Upper lobe of left lung (tissue), 6 donors: ENCODE measurements around the gene DUSP8. TPM values are rescaled to one million over a fixed set of nuclear protein-coding genes. Genes with fewer than 3 reads are reported as not detected.
A peak's percentile ranks its signal among the peaks of the same experiment; 100 is the strongest.
"Not testable (repeated sequence)": the region's sequence is repeated elsewhere in the genome, so short reads cannot be mapped to it uniquely, and the experiment has no call there.

ENCODE experiments used
- ATAC-seq, 2 donors: fragments of 200-7000 bp; cut with Tn5 transposase; one replicate each; pipeline ENCODE4 v1.9.1; 2022; ENCODE audit warnings: mild to moderate bottlenecking in 2 of 2, moderate library complexity in 2 of 2; ENCODE audit not compliant: low FRiP score in 2 of 2
- DNase-seq, 2 donors: peaks; one replicate each; pipeline ENCODE4 v3.0.0-alpha.2; 2019 to 2020
- H3K27ac ChIP-seq, 4 donors: fragments of 200-600 bp; sonication (generic); one replicate each; pipeline ENCODE4 v1.5.1; 2016 to 2019
- H3K27me3 ChIP-seq, 4 donors: fragments of 200-600 bp; sonication (generic); one replicate each; pipeline ENCODE4 v1.5.1; 2017 to 2019
- H3K36me3 ChIP-seq, 4 donors: fragments of 200-600 bp; sonication (generic); one replicate each; pipeline ENCODE4 v1.5.1; 2016 to 2019
- H3K4me1 ChIP-seq, 4 donors: fragments of 200-600 bp; sonication (generic); one replicate each; pipeline ENCODE4 v1.5.1; 2018 to 2019
- H3K4me3 ChIP-seq, 4 donors: fragments of 200-600 bp; sonication (generic); one replicate each; pipeline ENCODE4 v1.5.1; 2017 to 2019; ENCODE audit warnings: mild to moderate bottlenecking in 2 of 4, moderate library complexity in 1 of 4
- H3K9me3 ChIP-seq, 4 donors: fragments of 200-600 bp; sonication (generic); one replicate each; pipeline ENCODE4 v1.5.1; 2018 to 2019
- CTCF ChIP-seq, 6 experiments: fragments of 450-650 bp in 4 of 6; fragments of 200-600 bp in 2 of 6; sonication (generic) in 2 of 6; IDR thresholded peaks; one replicate each; pipeline ENCODE4 v1.5.1; 2016 to 2019; ENCODE audit warnings: antibody characterized with exemption in 6 of 6
- EP300 ChIP-seq, 4 donors: sonication (generic); formaldehyde crosslinking; IDR thresholded peaks; one replicate each; pipeline ENCODE4 v1.5.1; 2017; ENCODE audit warnings: antibody characterized with exemption in 4 of 4, control low read depth in 2 of 4
- POLR2A ChIP-seq, 4 donors: fragments of 450-650 bp; IDR thresholded peaks; one replicate each; pipeline ENCODE4 v1.5.1; 2016 to 2017; ENCODE audit warnings: antibody characterized with exemption in 4 of 4, mild to moderate bottlenecking in 2 of 4
- POLR2AphosphoS5 ChIP-seq, 2 donors: sonication (generic); formaldehyde crosslinking; IDR thresholded peaks; one replicate each; pipeline ENCODE4 v1.5.1; 2017; ENCODE audit warnings: antibody characterized with exemption in 2 of 2
- WGBS, 2 donors: methylation state at CpG; one replicate each; pipeline ENCODE4 v1.1.5; 2017 to 2018; 5-methylcytosine and 5-hydroxymethylcytosine counted together
- total RNA-seq, 6 donors: library from RNA; depleted of rRNA in 4 of 6; stranded (reverse); fragments of >200 nt in 4 of 6; gene quantifications; one replicate each; pipeline versions ENCODE4 v1.1.0 to v1.2.1, GENCODE V29; 2016 to 2021
- donor health status: DM: no; HTN: no; CAD: no; lungs with moderate emphysema.
- donor health status: DM: no; HTN: yes; CAD: no; lungs with severe emphysema.

DUSP8 gene
- total RNA-seq, 6 donors from 2014 or later, result 5.2 to 19.3 (median 13.5) TPM

DNA sequence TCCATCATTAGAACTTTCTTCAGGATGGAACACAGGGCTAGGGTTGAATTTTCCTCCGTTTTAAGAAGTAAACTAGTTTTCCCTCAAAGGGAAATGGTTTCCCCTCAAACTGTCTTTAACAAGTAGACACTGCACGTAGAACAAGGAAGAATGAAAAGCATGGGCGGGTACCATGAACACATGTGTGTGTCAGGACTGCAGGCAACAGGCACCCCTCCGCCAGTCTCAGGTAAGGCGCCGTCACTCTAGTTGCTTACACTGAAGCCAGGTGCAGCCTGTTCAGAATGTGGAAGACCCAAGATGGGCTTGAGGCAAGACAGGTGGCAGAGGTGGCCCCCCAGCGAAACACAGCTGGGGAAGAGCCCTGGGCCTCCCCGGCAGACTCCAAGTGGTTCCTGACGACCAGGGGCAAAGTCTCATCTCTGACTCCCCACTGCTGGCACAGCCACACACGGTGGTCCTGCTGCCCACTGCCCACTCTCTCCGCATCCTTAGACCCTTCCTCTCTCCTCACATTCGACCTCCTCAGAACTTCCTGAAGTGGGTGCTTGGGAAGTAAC is 60.1 kb downstream of the DUSP8 start:
- Histone ChIP-seq H3K27me3 (no peaks in the 10 kb centered on the region), H3K9me3 (no peaks in the 10 kb centered on the region), H3K27ac (no peak overlapping the region), H3K4me3 (no peak overlapping the region), H3K4me1 (peaks cover 48 to 73% (median 62%) of the 10 kb centered on the region in 4 donors), H3K36me3 (no peaks in the 10 kb centered on the region)
- 86 to 88% methylated on average over 12 of the region's 12 CpGs for WGBS, 2 donors
- no peak for ATAC-seq
- no peak for TF ChIP-seq POLR2A (IDR thresholded peaks at IDR 0.05)
- no peak for TF ChIP-seq CTCF (IDR thresholded peaks at IDR 0.05)
- no peak for TF ChIP-seq EP300 (IDR thresholded peaks at IDR 0.05)
- TF ChIP-seq POLR2AphosphoS5 (IDR thresholded peaks at IDR 0.05), result no peak
- no peak for DNase-seq

DNA sequence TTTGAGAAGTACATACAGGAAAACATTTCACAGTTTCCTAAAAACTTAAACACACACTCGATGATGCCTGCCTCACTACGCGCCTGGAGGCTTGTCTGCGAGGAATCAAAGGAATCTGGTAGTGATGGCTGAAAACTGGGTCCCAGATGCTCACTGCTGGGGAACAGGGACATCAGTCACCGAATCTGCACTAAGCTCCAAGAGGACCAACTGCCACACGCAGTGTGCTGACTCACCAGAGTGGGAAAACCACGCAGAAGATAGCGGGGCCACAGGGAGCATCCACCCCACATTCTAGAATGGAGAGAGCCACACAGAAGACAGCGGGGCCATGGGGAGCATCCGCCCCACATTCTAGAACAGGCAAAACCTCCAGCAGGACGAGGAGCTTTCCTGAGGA is 61.1 kb downstream of the DUSP8 start:
- no peak for ATAC-seq
- TF ChIP-seq POLR2AphosphoS5 (IDR thresholded peaks at IDR 0.05), result no peak
- TF ChIP-seq POLR2A (IDR thresholded peaks at IDR 0.05), result no peak
- no peak for TF ChIP-seq EP300 (IDR thresholded peaks at IDR 0.05)
- TF ChIP-seq CTCF (IDR thresholded peaks at IDR 0.05), result no peak
- Histone ChIP-seq H3K27me3 (no peaks in the 10 kb centered on the region), H3K27ac (no peak overlapping the region), H3K4me3 (no peak overlapping the region), H3K9me3 (no peaks in the 10 kb centered on the region), H3K4me1 (peaks cover 45 to 73% (median 62%) of the 10 kb centered on the region in 4 donors), H3K36me3 (no peaks in the 10 kb centered on the region)
- 77 to 88% methylated on average over 9 to 10 of the region's 11 CpGs for WGBS, 2 donors
- DNase-seq, result no peak

- not testable (repeated sequence) for ATAC-seq
- H3K4me1 ChIP-seq, result peaks cover 41 to 72% (median 59%) of the 10 kb centered on the region in 4 donors
These were observed 61.7 kb downstream of the DUSP8 start for GRCh38 chr11:1510351-1510750.

GRCh38 chr11:1509626-1510255 is 62.3 kb downstream of the DUSP8 start:
- no peak overlapping the region for H3K4me3 ChIP-seq
- peaks cover 37 to 72% (median 54%) of the 10 kb centered on the region in 4 donors for H3K4me1 ChIP-seq
- H3K36me3 ChIP-seq, result no peaks in the 10 kb centered on the region
- no peak for ATAC-seq
- no peak for TF ChIP-seq EP300 (IDR thresholded peaks at IDR 0.05)
- no peak for TF ChIP-seq POLR2AphosphoS5 (IDR thresholded peaks at IDR 0.05)
- no peak for TF ChIP-seq POLR2A (IDR thresholded peaks at IDR 0.05)
- no peak for TF ChIP-seq CTCF (IDR thresholded peaks at IDR 0.05)
- no peaks in the 10 kb centered on the region for H3K27me3 ChIP-seq
- H3K27ac ChIP-seq, result no peak overlapping the region
- H3K9me3 ChIP-seq, result no peaks in the 10 kb centered on the region
- DNase-seq, result peak in 1 of 2 donors; percentile 49
- 83 to 84% methylated on average over 8 to 14 of the region's 20 CpGs for WGBS, 2 donors

More at GRCh38 chr11:1510351-1510750, 61.7 kb downstream of the DUSP8 start:
- 80 to 99% methylated on average over 4 to 7 of the region's 18 CpGs for WGBS, 2 donors
- not testable (repeated sequence) for H3K9me3 ChIP-seq, DNase-seq, H3K4me3 ChIP-seq, H3K27me3 ChIP-seq, H3K27ac ChIP-seq, H3K36me3 ChIP-seq

- Histone ChIP-seq H3K4me3 (no peak overlapping the region), H3K36me3 (no peaks in the 10 kb centered on the region), H3K4me1 (peaks cover 40 to 72% (median 54%) of the 10 kb centered on the region in 4 donors), H3K27ac (no peak overlapping the region), H3K27me3 (no peaks in the 10 kb centered on the region), H3K9me3 (no peaks in the 10 kb centered on the region)
- WGBS, 2 donors, result 66 to 73% methylated on average over 8 to 10 of the region's 10 CpGs
- TF ChIP-seq EP300 (IDR thresholded peaks at IDR 0.05), result no peak
- TF ChIP-seq CTCF (IDR thresholded peaks at IDR 0.05), result no peak
- no peak for TF ChIP-seq POLR2AphosphoS5 (IDR thresholded peaks at IDR 0.05)
- TF ChIP-seq POLR2A (IDR thresholded peaks at IDR 0.05), result no peak
- ATAC-seq (peak in 1 of 2 donors; percentile 66), DNase-seq (no peak)
These were observed 63.1 kb downstream of the DUSP8 start for GRCh38 chr11:1508986-1509385.
